T-helper 9 cell (primary cell): ENCODE measurements around the gene JMJD7.

Experiments
- DNase-seq: peaks from one replicate; pipeline ENCODE4 v3.0.0-alpha.2; 2020

JMJD7 gene

GRCh38 chr15:41886741-41887140 is 58.8 kb downstream of the JMJD7 start:
- no peak for DNase-seq

DNA sequence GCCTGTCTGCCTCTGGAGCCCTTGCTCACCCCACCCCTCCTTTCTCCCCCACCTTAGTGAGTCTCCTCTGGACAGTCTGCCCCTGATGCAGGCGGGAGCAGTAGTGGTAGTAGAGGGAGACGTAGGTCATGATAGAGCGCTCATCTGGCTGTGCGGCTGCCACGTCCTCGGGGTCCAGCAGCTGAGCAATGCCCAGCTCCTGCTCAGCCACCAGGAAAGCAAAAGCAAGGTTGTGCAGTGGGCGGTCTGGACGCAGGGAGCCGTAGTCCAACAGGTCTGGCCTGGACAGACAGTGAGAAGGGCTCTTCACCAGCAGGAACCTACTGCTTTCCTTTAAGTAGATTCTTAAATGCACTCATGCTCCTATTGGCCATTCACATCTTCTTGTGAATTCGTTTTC is 59.3 kb downstream of the JMJD7 start:
- no peak for DNase-seq
